ENCODE data around the gene IRF2BPL. TPM values are rescaled to one million over a fixed set of nuclear protein-coding genes. Genes with fewer than 3 reads are reported as not detected.

IRF2BPL gene
- total and polyA plus RNA-seq, 4 donors = 9.3 to 52.4 (median 38.6) TPM

DNA sequence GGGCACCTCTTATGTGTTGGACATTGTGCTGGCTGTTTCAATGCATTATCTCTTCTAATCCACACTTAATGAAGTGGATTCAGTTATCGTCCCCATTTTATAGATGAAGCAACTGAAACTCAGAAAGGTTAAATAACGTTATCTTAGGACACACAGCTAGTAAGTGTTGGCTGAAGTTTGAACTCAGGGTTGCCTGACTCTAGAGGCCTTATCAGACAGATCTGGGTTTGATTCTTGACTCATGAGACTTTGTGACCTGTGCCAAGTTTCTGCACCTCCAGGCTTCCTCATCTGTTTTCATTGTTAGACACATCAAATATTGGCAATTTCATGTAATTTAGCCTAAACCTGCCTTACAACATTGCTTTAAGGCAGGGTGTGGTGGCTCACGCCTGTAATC lies 18.2 kb upstream of the IRF2BPL start:
- no peak overlapping the region for H3K4me3 ChIP-seq
- H3K4me1 ChIP-seq (ENCODE audit: control insufficient read depth in 5 of 5, insufficient read depth in 5 of 5, low read length in 5 of 5) = peaks cover 26 to 63% (median 43%) of the 10 kb centered on the region in 5 donors
- peak overlapping the region in 1 of 2 donors; percentile 80 for H3K27ac ChIP-seq (ENCODE audit: low read depth in 1 of 2, low read length in 1 of 2)
- H3K9me3 ChIP-seq (ENCODE audit: control insufficient read depth in 4 of 4, insufficient read depth in 3 of 4, low read length in 3 of 4) = no peaks in the 10 kb centered on the region
- H3K9ac ChIP-seq (ENCODE audit: insufficient read depth in 1 of 2, low read length in 2 of 2) = peak overlapping the region in 1 of 2 donors; percentile 20
- DNase-seq (no peak), ATAC-seq (ENCODE audit: insufficient read depth, low FRiP score) (no peak)
- H3K27me3 ChIP-seq (ENCODE audit: control insufficient read depth in 3 of 3, insufficient read depth in 3 of 3, low read length in 2 of 3) = no peaks in the 10 kb centered on the region
- no peaks in the 10 kb centered on the region for H3K36me3 ChIP-seq (ENCODE audit: control insufficient read depth in 4 of 4, insufficient read depth in 4 of 4, low read length in 4 of 4)
- 63 to 68% methylated on average over 3 of the region's 3 CpGs for WGBS, 2 donors
- TF ChIP-seq CTCF (IDR thresholded peaks at IDR 0.05; ENCODE audit: control extremely low read depth, extremely low read depth) = no peak

DNA sequence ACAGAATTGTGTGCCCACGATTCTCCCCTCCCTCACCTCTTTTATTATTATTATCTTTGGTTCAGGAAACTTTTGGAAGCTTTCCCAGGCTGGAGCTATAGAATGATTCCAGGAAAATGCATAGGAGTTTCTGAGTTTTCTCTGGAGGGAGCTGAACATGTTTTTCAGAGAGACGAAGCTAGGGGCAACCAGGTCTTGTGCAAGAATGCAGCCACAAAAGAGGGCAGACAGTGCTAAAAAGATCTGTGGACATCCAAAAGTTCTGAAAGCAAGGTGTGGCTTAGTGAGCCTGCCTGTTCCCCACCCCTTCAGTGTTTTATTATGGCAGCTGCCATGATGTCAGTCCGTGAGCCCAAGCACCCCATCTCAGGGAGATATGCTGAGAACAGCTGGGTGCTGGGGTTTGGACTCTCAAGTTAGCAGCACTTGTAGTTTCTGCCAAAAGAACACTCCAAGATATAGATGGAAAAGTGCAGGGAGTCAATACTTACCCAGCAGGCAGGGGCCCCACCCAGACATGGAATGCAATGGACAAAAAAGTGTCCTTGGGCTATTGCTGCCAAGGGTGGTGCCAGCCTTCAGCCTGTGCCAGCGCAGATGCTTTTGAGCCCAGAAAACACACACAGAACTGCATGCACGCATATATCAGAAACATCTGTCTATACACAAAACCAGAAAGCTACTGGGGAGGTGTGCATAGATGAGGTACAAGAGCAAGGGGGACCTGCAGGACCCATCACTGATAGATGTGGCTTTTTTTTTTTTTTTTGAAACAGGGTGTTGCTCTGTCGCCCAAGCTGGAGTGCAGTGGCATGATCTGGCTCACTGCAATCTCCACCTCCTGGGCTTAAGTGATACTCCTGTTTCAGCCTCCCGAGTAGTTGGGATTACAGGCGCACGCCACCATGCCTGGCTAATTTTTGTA lies 17.0 kb upstream of the IRF2BPL start:
- Histone ChIP-seq H3K36me3 (ENCODE audit: control insufficient read depth in 4 of 4, insufficient read depth in 4 of 4, low read length in 4 of 4) (no peaks in the 10 kb centered on the region), H3K27me3 (ENCODE audit: control insufficient read depth in 3 of 3, insufficient read depth in 3 of 3, low read length in 2 of 3) (no peaks in the 10 kb centered on the region), H3K9ac (ENCODE audit: insufficient read depth in 1 of 2, low read length in 2 of 2) (peak overlapping the region in 1 of 2 donors; percentile 46), H3K9me3 (ENCODE audit: control insufficient read depth in 4 of 4, insufficient read depth in 3 of 4, low read length in 3 of 4) (no peaks in the 10 kb centered on the region), H3K27ac (ENCODE audit: low read depth in 1 of 2, low read length in 1 of 2) (peak overlapping the region; percentile 80 to 89), H3K4me3 (no peak overlapping the region), H3K4me1 (ENCODE audit: control insufficient read depth in 5 of 5, insufficient read depth in 5 of 5, low read length in 5 of 5) (peaks cover 31 to 66% (median 55%) of the 10 kb centered on the region in 5 donors)
- DNase-seq (no peak), ATAC-seq (ENCODE audit: insufficient read depth, low FRiP score) (peak; percentile 38)
- 46 to 62% methylated on average over 9 of the region's 9 CpGs for WGBS, 2 donors
- no peak for TF ChIP-seq CTCF (IDR thresholded peaks at IDR 0.05; ENCODE audit: control extremely low read depth, extremely low read depth)

GRCh38 chr14:77044783-77045237 lies 16.3 kb upstream of the IRF2BPL start:
- Histone ChIP-seq H3K9me3 (ENCODE audit: control insufficient read depth in 4 of 4, insufficient read depth in 3 of 4, low read length in 3 of 4) (no peaks in the 10 kb centered on the region), H3K27me3 (ENCODE audit: control insufficient read depth in 3 of 3, insufficient read depth in 3 of 3, low read length in 2 of 3) (no peaks in the 10 kb centered on the region), H3K27ac (ENCODE audit: low read depth in 1 of 2, low read length in 1 of 2) (peak overlapping the region; percentile 79 to 89), H3K4me1 (ENCODE audit: control insufficient read depth in 5 of 5, insufficient read depth in 5 of 5, low read length in 5 of 5) (peaks cover 31 to 67% (median 56%) of the 10 kb centered on the region in 5 donors), H3K9ac (ENCODE audit: insufficient read depth in 1 of 2, low read length in 2 of 2) (peak overlapping the region in 1 of 2 donors; percentile 46), H3K36me3 (ENCODE audit: control insufficient read depth in 4 of 4, insufficient read depth in 4 of 4, low read length in 4 of 4) (no peaks in the 10 kb centered on the region), H3K4me3 (no peak overlapping the region)
- no peak for TF ChIP-seq CTCF (IDR thresholded peaks at IDR 0.05; ENCODE audit: control extremely low read depth, extremely low read depth)
- ATAC-seq (ENCODE audit: insufficient read depth, low FRiP score) (no peak), DNase-seq (peak; percentile 74 to 93 (median 92))
- 34 to 46% methylated on average over 2 of the region's 2 CpGs for WGBS, 2 donors
